Measurements from ENCODE around the gene ADAMTS14. TPM values are rescaled to one million over a fixed set of nuclear protein-coding genes. Genes with fewer than 3 reads are reported as not detected.

The ADAMTS14 gene
- total and polyA plus RNA-seq, 4 donors, result 0.08 to 2.4 (median 0.37) TPM

DNA sequence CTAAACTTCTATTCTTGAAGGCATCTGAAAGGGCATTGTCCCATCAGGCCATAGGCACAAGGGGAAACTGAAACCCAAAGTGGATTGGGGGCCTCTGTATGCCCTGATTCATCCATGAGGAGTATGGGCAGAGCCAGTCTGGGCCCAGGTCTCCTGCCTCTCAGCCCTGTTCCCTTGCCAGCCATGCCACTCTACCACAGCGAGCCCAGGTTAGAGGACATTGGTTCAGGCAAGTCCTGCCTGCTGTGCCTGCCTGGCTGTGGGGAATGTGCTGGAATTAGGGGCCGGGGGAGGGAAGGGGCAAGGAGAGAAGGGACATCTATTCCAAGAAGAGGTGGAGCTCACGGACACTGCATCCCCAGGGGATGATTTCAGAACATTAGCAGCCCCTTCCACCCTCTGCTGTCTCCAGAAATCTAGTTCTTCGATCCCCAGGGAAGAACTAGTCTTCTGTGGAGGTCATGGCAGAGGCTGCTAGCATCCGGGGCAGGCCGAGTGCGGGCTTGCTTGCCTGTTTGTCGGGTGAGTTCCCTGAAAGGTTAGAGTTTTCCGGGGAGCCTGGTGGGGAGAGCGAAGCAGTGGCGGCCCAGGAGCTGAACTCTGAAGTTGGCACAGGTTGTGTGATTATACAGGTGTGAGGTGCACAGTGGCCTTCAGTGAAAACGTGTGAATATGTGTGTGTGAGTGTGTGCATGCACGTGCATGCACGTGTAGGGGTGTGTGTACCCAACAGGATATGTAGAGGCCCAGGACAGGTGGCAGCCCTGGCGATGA, 75.1 kb downstream of the ADAMTS14 start:
- Histone ChIP-seq H3K27ac (ENCODE audit: low read depth in 1 of 2, low read length in 2 of 2) (no peak overlapping the region), H3K4me3 (ENCODE audit: low read length in 2 of 2) (no peak overlapping the region), H3K4me1 (ENCODE audit: control insufficient read depth in 1 of 2, insufficient read depth in 2 of 2, low read length in 2 of 2) (no peaks in the 10 kb centered on the region), H3K27me3 (ENCODE audit: control insufficient read depth in 1 of 2, insufficient read depth in 2 of 2, low read length in 1 of 2) (no peaks in the 10 kb centered on the region), H3K36me3 (ENCODE audit: control insufficient read depth in 1 of 2, insufficient read depth in 2 of 2, low read length in 1 of 2) (no peaks in the 10 kb centered on the region), H3K9me3 (ENCODE audit: control insufficient read depth, low read length) (no peaks in the 10 kb centered on the region)
- intact Hi-C loops (cut with DNase I), result no loop called here
- WGBS, 2 donors, result 76 to 78% methylated on average over 15 of the region's 15 CpGs
- DNase-seq, result peak in 1 of 2 donors; percentile 45
- ATAC-seq (ENCODE audit: low FRiP score), result no peak

GRCh38 chr10:70748305-70748704, 76.0 kb downstream of the ADAMTS14 start:
- no peaks in the 10 kb centered on the region for H3K36me3 ChIP-seq (ENCODE audit: control insufficient read depth in 1 of 2, insufficient read depth in 2 of 2, low read length in 1 of 2)
- WGBS, 2 donors, result 100% methylated on average over 3 of the region's 3 CpGs
- no peaks in the 10 kb centered on the region for H3K9me3 ChIP-seq (ENCODE audit: control insufficient read depth, low read length)
- no peaks in the 10 kb centered on the region for H3K4me1 ChIP-seq (ENCODE audit: control insufficient read depth in 1 of 2, insufficient read depth in 2 of 2, low read length in 2 of 2)
- intact Hi-C loops (cut with DNase I), result no loop called here
- DNase-seq (peak in 1 of 2 donors; percentile 35), ATAC-seq (ENCODE audit: low FRiP score) (no peak)
- H3K27ac ChIP-seq (ENCODE audit: low read depth in 1 of 2, low read length in 2 of 2), result no peak overlapping the region
- H3K4me3 ChIP-seq (ENCODE audit: low read length in 2 of 2), result no peak overlapping the region
- H3K27me3 ChIP-seq (ENCODE audit: control insufficient read depth in 1 of 2, insufficient read depth in 2 of 2, low read length in 1 of 2), result no peaks in the 10 kb centered on the region

GRCh38 chr10:70748801-70749573, 76.7 kb downstream of the ADAMTS14 start:
- H3K27me3 ChIP-seq (ENCODE audit: control insufficient read depth in 1 of 2, insufficient read depth in 2 of 2, low read length in 1 of 2), result no peaks in the 10 kb centered on the region
- H3K36me3 ChIP-seq (ENCODE audit: control insufficient read depth in 1 of 2, insufficient read depth in 2 of 2, low read length in 1 of 2), result no peaks in the 10 kb centered on the region
- WGBS, 2 donors, result 97% methylated on average over 10 of the region's 10 CpGs
- ATAC-seq (ENCODE audit: low FRiP score) (no peak), DNase-seq (peak in 1 of 2 donors; percentile 39)
- H3K4me1 ChIP-seq (ENCODE audit: control insufficient read depth in 1 of 2, insufficient read depth in 2 of 2, low read length in 2 of 2), result no peaks in the 10 kb centered on the region
- H3K4me3 ChIP-seq (ENCODE audit: low read length in 2 of 2), result no peak overlapping the region
- H3K27ac ChIP-seq (ENCODE audit: low read depth in 1 of 2, low read length in 2 of 2), result no peak overlapping the region
- intact Hi-C loops (cut with DNase I), result no loop called here
- H3K9me3 ChIP-seq (ENCODE audit: control insufficient read depth, low read length), result no peaks in the 10 kb centered on the region

GRCh38 chr10:70749756-70750155, 77.5 kb downstream of the ADAMTS14 start:
- H3K4me1 ChIP-seq (ENCODE audit: control insufficient read depth in 1 of 2, insufficient read depth in 2 of 2, low read length in 2 of 2), result no peaks in the 10 kb centered on the region
- H3K36me3 ChIP-seq (ENCODE audit: control insufficient read depth in 1 of 2, insufficient read depth in 2 of 2, low read length in 1 of 2), result no peaks in the 10 kb centered on the region
- DNase-seq (peak in 1 of 2 donors; percentile 50), ATAC-seq (ENCODE audit: low FRiP score) (no peak)
- H3K27me3 ChIP-seq (ENCODE audit: control insufficient read depth in 1 of 2, insufficient read depth in 2 of 2, low read length in 1 of 2), result no peaks in the 10 kb centered on the region
- WGBS, 2 donors, result 97 to 98% methylated on average over 10 of the region's 10 CpGs
- no peak overlapping the region for H3K27ac ChIP-seq (ENCODE audit: low read depth in 1 of 2, low read length in 2 of 2)
- no peak overlapping the region for H3K4me3 ChIP-seq (ENCODE audit: low read length in 2 of 2)
- H3K9me3 ChIP-seq (ENCODE audit: control insufficient read depth, low read length), result no peaks in the 10 kb centered on the region
- intact Hi-C loops (cut with DNase I), result no loop called here

DNA sequence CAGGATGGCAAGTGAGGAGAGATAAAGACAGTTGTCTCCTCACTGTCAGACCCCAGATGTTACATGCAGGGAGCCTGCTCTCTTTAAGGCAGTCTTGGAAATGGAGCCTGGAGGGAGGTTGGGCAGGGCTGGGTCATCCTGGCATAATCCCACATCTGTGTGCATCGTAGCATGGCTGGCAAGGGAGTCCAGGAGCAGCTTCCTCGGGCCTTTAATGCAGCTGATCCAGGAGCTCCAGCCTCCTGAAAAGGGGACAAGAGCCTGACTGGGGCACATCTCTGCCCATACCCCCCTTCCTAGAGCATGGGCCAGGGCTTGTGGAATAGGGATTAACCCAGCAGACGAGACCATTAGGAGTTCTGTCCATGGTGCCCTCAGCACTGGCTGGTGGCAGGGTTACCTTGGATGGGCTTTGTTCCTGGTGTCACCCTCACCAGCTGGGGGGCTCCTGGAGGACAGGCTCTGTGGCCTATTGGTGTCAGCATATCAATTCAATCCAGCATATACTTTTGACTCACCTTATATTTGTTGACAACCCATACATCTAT, 77.9 kb downstream of the ADAMTS14 start:
- Histone ChIP-seq H3K4me3 (ENCODE audit: low read length in 2 of 2) (no peak overlapping the region), H3K27ac (ENCODE audit: low read depth in 1 of 2, low read length in 2 of 2) (no peak overlapping the region), H3K9me3 (ENCODE audit: control insufficient read depth, low read length) (no peaks in the 10 kb centered on the region), H3K36me3 (ENCODE audit: control insufficient read depth in 1 of 2, insufficient read depth in 2 of 2, low read length in 1 of 2) (no peaks in the 10 kb centered on the region), H3K27me3 (ENCODE audit: control insufficient read depth in 1 of 2, insufficient read depth in 2 of 2, low read length in 1 of 2) (no peaks in the 10 kb centered on the region), H3K4me1 (ENCODE audit: control insufficient read depth in 1 of 2, insufficient read depth in 2 of 2, low read length in 2 of 2) (no peaks in the 10 kb centered on the region)
- ATAC-seq (ENCODE audit: low FRiP score), result no peak
- peak in 1 of 2 donors; percentile 39 for DNase-seq
- 64 to 70% methylated on average over 3 of the region's 3 CpGs for WGBS, 2 donors
- intact Hi-C loops (cut with DNase I), result no loop called here

DNA sequence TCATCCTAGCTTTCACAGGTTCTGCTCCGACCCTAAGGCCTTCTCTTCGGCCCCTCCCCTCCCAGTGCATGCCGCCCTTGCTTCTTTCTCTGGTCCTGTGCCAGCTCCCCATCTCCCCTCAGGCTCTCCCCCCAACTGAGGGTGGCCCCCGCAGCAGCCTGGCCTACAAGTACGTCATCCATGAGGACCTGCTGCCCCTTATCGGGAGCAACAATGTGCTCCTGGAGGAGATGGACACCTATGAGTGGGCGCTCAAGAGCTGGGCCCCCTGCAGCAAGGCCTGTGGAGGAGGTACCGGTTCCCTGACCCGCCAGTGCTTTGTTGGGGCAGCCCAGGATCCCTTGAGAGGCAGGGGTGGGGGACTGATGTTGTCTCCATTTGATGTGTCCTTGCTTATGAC, 79.0 kb downstream of the ADAMTS14 start:
- H3K36me3 ChIP-seq (ENCODE audit: control insufficient read depth in 1 of 2, insufficient read depth in 2 of 2, low read length in 1 of 2), result no peaks in the 10 kb centered on the region
- 97 to 99% methylated on average over 9 of the region's 9 CpGs for WGBS, 2 donors
- no peaks in the 10 kb centered on the region for H3K4me1 ChIP-seq (ENCODE audit: control insufficient read depth in 1 of 2, insufficient read depth in 2 of 2, low read length in 2 of 2)
- no peak overlapping the region for H3K4me3 ChIP-seq (ENCODE audit: low read length in 2 of 2)
- ATAC-seq (ENCODE audit: low FRiP score) (no peak), DNase-seq (peak in 1 of 2 donors; percentile 34)
- H3K27ac ChIP-seq (ENCODE audit: low read depth in 1 of 2, low read length in 2 of 2), result no peak overlapping the region
- intact Hi-C loops (cut with DNase I), result no loop called here
- no peaks in the 10 kb centered on the region for H3K27me3 ChIP-seq (ENCODE audit: control insufficient read depth in 1 of 2, insufficient read depth in 2 of 2, low read length in 1 of 2)
- no peaks in the 10 kb centered on the region for H3K9me3 ChIP-seq (ENCODE audit: control insufficient read depth, low read length)

DNA sequence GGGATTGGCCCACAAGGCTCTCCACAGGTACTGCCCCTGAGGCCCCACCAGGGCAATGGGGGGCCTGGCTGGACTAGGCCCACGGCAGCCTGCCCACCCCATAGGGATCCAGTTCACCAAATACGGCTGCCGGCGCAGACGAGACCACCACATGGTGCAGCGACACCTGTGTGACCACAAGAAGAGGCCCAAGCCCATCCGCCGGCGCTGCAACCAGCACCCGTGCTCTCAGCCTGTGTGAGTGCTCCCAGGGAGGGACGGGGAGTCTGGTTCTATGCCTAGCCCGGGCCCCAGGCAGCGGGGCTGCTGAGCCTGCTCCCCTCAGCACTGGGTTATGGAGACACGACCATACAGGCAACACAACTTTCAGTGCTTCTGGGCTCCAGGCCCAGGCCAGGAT, 79.7 kb downstream of the ADAMTS14 start:
- Histone ChIP-seq H3K27me3 (ENCODE audit: control insufficient read depth in 1 of 2, insufficient read depth in 2 of 2, low read length in 1 of 2) (no peaks in the 10 kb centered on the region), H3K9me3 (ENCODE audit: control insufficient read depth, low read length) (no peaks in the 10 kb centered on the region), H3K36me3 (ENCODE audit: control insufficient read depth in 1 of 2, insufficient read depth in 2 of 2, low read length in 1 of 2) (no peaks in the 10 kb centered on the region), H3K4me1 (ENCODE audit: control insufficient read depth in 1 of 2, insufficient read depth in 2 of 2, low read length in 2 of 2) (no peaks in the 10 kb centered on the region), H3K27ac (ENCODE audit: low read depth in 1 of 2, low read length in 2 of 2) (no peak overlapping the region), H3K4me3 (ENCODE audit: low read length in 2 of 2) (no peak overlapping the region)
- peak in 1 of 2 donors; percentile 41 for DNase-seq
- peak; percentile 14 for ATAC-seq (ENCODE audit: low FRiP score)
- 94 to 95% methylated on average over 14 of the region's 14 CpGs for WGBS, 2 donors
- intact Hi-C loops (cut with DNase I), result no loop called here

GRCh38 chr10:70752571-70752970, 80.3 kb downstream of the ADAMTS14 start:
- ATAC-seq (ENCODE audit: low FRiP score) (peak; percentile 5), DNase-seq (peak in 1 of 2 donors; percentile 72)
- H3K9me3 ChIP-seq (ENCODE audit: control insufficient read depth, low read length), result no peaks in the 10 kb centered on the region
- H3K27ac ChIP-seq (ENCODE audit: low read depth in 1 of 2, low read length in 2 of 2), result no peak overlapping the region
- no peaks in the 10 kb centered on the region for H3K27me3 ChIP-seq (ENCODE audit: control insufficient read depth in 1 of 2, insufficient read depth in 2 of 2, low read length in 1 of 2)
- H3K4me1 ChIP-seq (ENCODE audit: control insufficient read depth in 1 of 2, insufficient read depth in 2 of 2, low read length in 2 of 2), result no peaks in the 10 kb centered on the region
- H3K36me3 ChIP-seq (ENCODE audit: control insufficient read depth in 1 of 2, insufficient read depth in 2 of 2, low read length in 1 of 2), result no peaks in the 10 kb centered on the region
- H3K4me3 ChIP-seq (ENCODE audit: low read length in 2 of 2), result no peak overlapping the region
- WGBS, 2 donors, result 84 to 89% methylated on average over 6 to 7 of the region's 7 CpGs
- intact Hi-C loops (cut with DNase I), result no loop called here

All from aorta (tissue), 5 donors.